WTC11 (cell line): ENCODE measurements around the gene ETV6. TPM values are rescaled to one million over a fixed set of nuclear protein-coding genes. Genes with fewer than 3 reads are reported as not detected.

Experiments used
- ATAC-seq: fragments of 200-7000 bp; cut with Tn5 transposase; 2 replicates; pipeline ENCODE4 v1.10.0; 2021; ENCODE audit warnings: mild to moderate bottlenecking, moderate library complexity
- CTCF ChIA-PET: fragments of 300-600 bp; sonication (Branson Sonifier 250); formaldehyde crosslinking; loops from one replicate; lab custom pipeline; 2021; ENCODE audit warnings: antibody characterized with exemption; lab: Charles Lee
- POLR2A ChIA-PET: fragments of 350-600 bp; sonication (Branson Sonifier 250); formaldehyde crosslinking; loops from one replicate; lab custom pipeline; 2021; ENCODE audit warnings: antibody characterized with exemption; lab: Charles Lee
- DNase-seq: peaks from one replicate; pipeline ENCODE4 v3.0.0; 2021; ENCODE audit warnings: low spot score
- H3K27ac Mint-ChIP-seq: 2 replicates; pipeline ENCODE4 v1.8.0; 2021; ENCODE audit warnings: mixed read lengths
- H3K27me3 Mint-ChIP-seq: 2 replicates; pipeline ENCODE4 v1.8.0; 2021; ENCODE audit warnings: low read depth, mild to moderate bottlenecking, moderate library complexity, mixed read lengths
- H3K36me3 Mint-ChIP-seq: 2 replicates; pipeline ENCODE4 v1.8.0; 2021; ENCODE audit warnings: mixed read lengths
- H3K4me1 Mint-ChIP-seq: 2 replicates; pipeline ENCODE4 v1.8.0; 2022; ENCODE audit warnings: mixed read lengths
- H3K4me3 Mint-ChIP-seq: 2 replicates; pipeline ENCODE4 v1.8.0; 2021; ENCODE audit warnings: mild to moderate bottlenecking, moderate library complexity, mixed read lengths
- H3K9me3 Mint-ChIP-seq: 2 replicates; pipeline ENCODE4 v1.8.0; 2021; ENCODE audit warnings: mixed read lengths
- AR ChIP-seq: fragments of 250-450 bp; sonication (Bioruptor Pico); IDR thresholded peaks from 2 replicates; pipeline ENCODE4 v1.9.0; 2021; ENCODE audit warnings: mild to moderate bottlenecking
- CREM ChIP-seq: sonication (generic); formaldehyde crosslinking; IDR thresholded peaks from 2 replicates; pipeline ENCODE4 v1.8.1; 2022; ENCODE audit warnings: mild to moderate bottlenecking, missing genetic modification reagents, moderate library complexity
- GRHL2 ChIP-seq: fragments of 250-450 bp; sonication (Bioruptor Pico); IDR thresholded peaks from 2 replicates; pipeline ENCODE4 v1.8.0; 2022; ENCODE audit warnings: mild to moderate bottlenecking, moderate library complexity; ENCODE audit not compliant: insufficient replicate concordance, severe bottlenecking
- HMGXB4 ChIP-seq: sonication (generic); formaldehyde crosslinking; IDR thresholded peaks from 2 replicates; pipeline ENCODE4 v1.8.1; 2023; ENCODE audit warnings: mild to moderate bottlenecking, moderate library complexity, missing genetic modification reagents
- IRF2 ChIP-seq: sonication (generic); formaldehyde crosslinking; IDR thresholded peaks from 2 replicates; pipeline ENCODE4 v1.8.0; 2022; ENCODE audit warnings: low read depth, missing genetic modification reagents, borderline replicate concordance
- MLX ChIP-seq: sonication (generic); formaldehyde crosslinking; IDR thresholded peaks from 2 replicates; pipeline ENCODE4 v1.8.1; 2023; ENCODE audit warnings: mild to moderate bottlenecking, missing genetic modification reagents, moderate library complexity
- PRRX2 ChIP-seq: fragments of 250-450 bp; sonication (Bioruptor Pico); IDR thresholded peaks from 2 replicates; pipeline ENCODE4 v1.8.0; 2021; ENCODE audit warnings: mild to moderate bottlenecking
- STAT6 ChIP-seq: sonication (generic); formaldehyde crosslinking; conservative IDR thresholded peaks from 2 replicates; pipeline ENCODE4 v1.8.1; 2023; ENCODE audit warnings: mild to moderate bottlenecking, low read depth, missing genetic modification reagents, moderate library complexity
- TP53 ChIP-seq: sonication (generic); formaldehyde crosslinking; IDR thresholded peaks from 2 replicates; pipeline ENCODE4 v1.8.1; 2023; ENCODE audit warnings: mild to moderate bottlenecking, missing genetic modification reagents
- ZBTB21 ChIP-seq: sonication (generic); formaldehyde crosslinking; IDR thresholded peaks from 2 replicates; pipeline ENCODE4 v1.8.1; 2023; ENCODE audit warnings: mild to moderate bottlenecking, missing genetic modification reagents, borderline replicate concordance
- ZNF317 ChIP-seq: sonication (generic); formaldehyde crosslinking; IDR thresholded peaks from 2 replicates; pipeline ENCODE4 v1.8.1; 2023; ENCODE audit warnings: low read depth, mild to moderate bottlenecking, moderate library complexity, missing genetic modification reagents, borderline replicate concordance
- ZNF532 ChIP-seq: fragments of 250-450 bp; sonication (Bioruptor Pico); IDR thresholded peaks from 2 replicates; pipeline ENCODE4 v1.9.0; 2021; ENCODE audit warnings: mild to moderate bottlenecking, borderline replicate concordance
- total RNA-seq: library from RNA; stranded (reverse); gene quantifications from 3 replicates; pipeline ENCODE4 v1.2.3, GENCODE V29; 2021

ETV6 gene
- total RNA-seq, 1 experiment from 2014 or later, result 23.5 TPM

- TF ChIP-seq PRRX2 (CRISPR knock-in tag) (no peak), STAT6 (CRISPR knock-in tag) (no peak), MLX (CRISPR knock-in tag) (no peak), CREM (CRISPR knock-in tag) (no peak), IRF2 (CRISPR knock-in tag) (no peak), ZNF317 (CRISPR knock-in tag) (no peak), AR (CRISPR knock-in tag) (no peak), GRHL2 (CRISPR knock-in tag) (no peak), ZNF532 (CRISPR knock-in tag) (no peak), ZBTB21 (CRISPR knock-in tag) (no peak), HMGXB4 (CRISPR knock-in tag) (no peak), TP53 (CRISPR knock-in tag) (no peak)
- TF ChIP-seq, all 79 proteins: peak for 0
- DNase-seq (no peak), ATAC-seq (no peak)
- ChIA-PET POLR2A (no interaction called here), CTCF (no interaction called here)
- Mint-ChIP-seq H3K9me3 (no peaks in the 10 kb centered on the region), H3K27me3 (no peaks in the 10 kb centered on the region), H3K36me3 (peaks cover 10% of the 10 kb centered on the region), H3K4me1 (peaks cover 20% of the 10 kb centered on the region), H3K4me3 (no peak overlapping the region), H3K27ac (no peak overlapping the region)
Observed at GRCh38 chr12:11837216-11837934, 187.9 kb downstream of the ETV6 start.
